ENCODE measurements around the gene CEP19. TPM values are rescaled to one million over a fixed set of nuclear protein-coding genes. Genes with fewer than 3 reads are reported as not detected.

The CEP19 gene
- total and polyA plus RNA-seq, 2 of the 8 experiments (the other 6 are each of a cell fraction or from before 2014, with no cell fraction given): 0.95 to 1.6 TPM

- H2AFZ ChIP-seq (ENCODE audit: low read length): no peak overlapping the region
- H3K36me3 ChIP-seq (ENCODE audit: control insufficient read depth in 2 of 4, insufficient read depth in 4 of 4, low read length in 3 of 4): no peaks in the 10 kb centered on the region; a peak in 1 of 8 replicates
- no peak overlapping the region for H3K9ac ChIP-seq (replicated peaks in 1 of 4; ENCODE audit: extremely low read depth in 1 of 4, low read depth in 3 of 4, low read length in 3 of 4)
- H3K27ac ChIP-seq (ENCODE audit: low read depth, low read length): no peak overlapping the region
- H3K4me3 ChIP-seq (ENCODE audit: extremely low read depth in 1 of 4, insufficient read depth in 2 of 4, low read depth in 3 of 4, low read length in 4 of 4): no peak overlapping the region
- no peak overlapping the region for H3K56ac ChIP-seq (replicated peaks; ENCODE audit: insufficient read length, low read depth, low read length)
- WGBS, 2 experiments (ENCODE audit: extremely low coverage in 1 of 2, insufficient coverage in 1 of 2, insufficient read length in 1 of 2, insufficient replicate concordance in 2 of 2, low coverage in 1 of 2, low lambda C conversion rate in 2 of 2, missing lambda C conversion rate in 1 of 2): 91% methylated on average over 2 of the region's 2 CpGs; no CpG with 5 or more reads in 1 of the 2 experiments
- no peak for FAIRE-seq
- no peak overlapping the region for H2BK20ac ChIP-seq (ENCODE audit: low read length)
- H3K23me2 ChIP-seq (ENCODE audit: low read depth, low read length): no peaks in the 10 kb centered on the region
- H3K27me3 ChIP-seq (replicated peaks in 1 of 4; ENCODE audit: control insufficient read depth in 3 of 4, extremely low read depth in 1 of 4, insufficient read depth in 3 of 4, low read length in 3 of 4): no peaks in the 10 kb centered on the region
- no peak overlapping the region for H2BK120ac ChIP-seq (replicated peaks; ENCODE audit: low read depth, low read length)
- H4K8ac ChIP-seq (ENCODE audit: extremely low read depth, insufficient read depth, low read length): no peak overlapping the region
- no peak overlapping the region for H4K91ac ChIP-seq (replicated peaks; ENCODE audit: insufficient read length, low read length)
- TF ChIP-seq MAX (IDR thresholded peaks at IDR 0.05): no peak
- no peak for TF ChIP-seq RXRA (IDR thresholded peaks at IDR 0.05; ENCODE audit: insufficient read depth, low read depth, low read length)
- no peak for TF ChIP-seq SIRT6 (IDR thresholded peaks at IDR 0.05; ENCODE audit: low read length)
- no peak for TF ChIP-seq CREB1 (IDR thresholded peaks at IDR 0.05)
- TF ChIP-seq BACH1 (IDR thresholded peaks at IDR 0.05; ENCODE audit: low read length): no peak
- TF ChIP-seq MAFK (IDR thresholded peaks at IDR 0.05; ENCODE audit: low read depth, low read length): no peak
- TF ChIP-seq USF2 (IDR thresholded peaks at IDR 0.05; ENCODE audit: low read length): no peak
- no peak for TF ChIP-seq EZH2 (IDR thresholded peaks at IDR 0.05; ENCODE audit: low read depth, low read length, severe bottlenecking)
- TF ChIP-seq NANOG (IDR thresholded peaks at IDR 0.05; ENCODE audit: insufficient read depth, low read depth, low read length, poor library complexity, severe bottlenecking): no peak
- no peak for TF ChIP-seq FOSL1 (IDR thresholded peaks at IDR 0.05; ENCODE audit: insufficient read depth, low read depth, low read length)
- H3K4me2 ChIP-seq (ENCODE audit: insufficient read depth in 1 of 2, low read depth in 2 of 2, low read length in 2 of 2): no peak overlapping the region
- H3K14ac ChIP-seq (ENCODE audit: insufficient read length): no peak overlapping the region
- no peaks in the 10 kb centered on the region for H3K79me2 ChIP-seq (ENCODE audit: control insufficient read depth in 1 of 2, insufficient read depth in 2 of 2, low read length in 2 of 2)
- H2AK5ac ChIP-seq (ENCODE audit: low read depth, low read length): no peak overlapping the region
- no peaks in the 10 kb centered on the region for H3K4me1 ChIP-seq (replicated peaks in 1 of 4; ENCODE audit: control insufficient read depth in 3 of 4, insufficient read depth in 4 of 4, low read length in 3 of 4)
- H2BK15ac ChIP-seq (ENCODE audit: low read length): no peak overlapping the region
- H4K20me1 ChIP-seq (replicated peaks in 1 of 2; ENCODE audit: control insufficient read depth in 1 of 2, insufficient read depth in 2 of 2, low read length in 2 of 2): no peaks in the 10 kb centered on the region
- no peak for DNase-seq (ENCODE audit: low read depth in 1 of 2, low spot score in 2 of 2)
- CTCF ChIA-PET (ENCODE audit: partially characterized antibody): no interaction called here
- no peak overlapping the region for H3K23ac ChIP-seq (ENCODE audit: insufficient read length)
- no peaks in the 10 kb centered on the region for H3K9me3 ChIP-seq (ENCODE audit: insufficient read depth in 2 of 2, low read depth in 1 of 2, low read length in 1 of 2)
- H4K5ac ChIP-seq (ENCODE audit: insufficient read length, low read depth, low read length): no peak overlapping the region
- H2BK5ac ChIP-seq (ENCODE audit: low read depth, low read length): no peak overlapping the region
- H3K79me1 ChIP-seq (ENCODE audit: low read depth, low read length): no peaks in the 10 kb centered on the region
- POLR2A ChIA-PET (ENCODE audit: partially characterized antibody): no interaction called here
- H3K4ac ChIP-seq (replicated peaks; ENCODE audit: insufficient read length, low read depth, low read length): no peak overlapping the region
- no peak overlapping the region for H3K18ac ChIP-seq (ENCODE audit: extremely low read depth, low read length)
- no peak overlapping the region for H2BK12ac ChIP-seq (ENCODE audit: low read depth, low read length)
Observed at GRCh38 chr3:196721097-196721496, 9.0 kb upstream of the CEP19 start.
